Bone marrow (tissue), 2 donors: ENCODE measurements around the gene SPATA31E1.
"Not testable (repeated sequence)": the region's sequence is repeated elsewhere in the genome, so short reads cannot be mapped to it uniquely, and the experiment has no call there.

Experiments used
- DNase-seq, 2 donors: peaks; one replicate each; lab custom pipeline; 2025; lab: John Stamatoyannopoulos, UW

SPATA31E1 gene

DNA sequence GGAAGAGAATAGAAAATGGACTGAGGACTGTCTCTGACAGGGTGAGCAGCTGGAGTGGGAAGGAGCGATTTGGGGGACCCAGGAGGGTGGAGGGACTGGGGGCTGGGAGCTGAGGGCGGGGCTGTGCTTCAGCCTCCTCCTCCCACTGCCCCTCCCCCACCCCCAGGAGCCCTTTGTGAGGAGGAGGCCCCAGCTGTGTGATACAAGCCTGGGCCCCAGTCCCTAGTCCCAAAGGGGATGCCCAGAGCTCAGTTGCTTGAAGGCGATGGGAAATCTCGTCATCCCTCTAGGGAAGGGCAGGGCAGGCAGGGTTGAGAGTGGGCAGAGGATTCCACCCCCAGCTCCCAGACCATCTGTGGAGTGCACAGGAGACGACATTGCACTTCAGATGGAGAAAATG, at the start of gene SPATA31E1:
TSS of gene SPATA31E1 (plus strand) at position 251 of the 400 bp plus-strand sequence. CDS start at position 266, 15 bp downstream.
- no peak for DNase-seq

DNA sequence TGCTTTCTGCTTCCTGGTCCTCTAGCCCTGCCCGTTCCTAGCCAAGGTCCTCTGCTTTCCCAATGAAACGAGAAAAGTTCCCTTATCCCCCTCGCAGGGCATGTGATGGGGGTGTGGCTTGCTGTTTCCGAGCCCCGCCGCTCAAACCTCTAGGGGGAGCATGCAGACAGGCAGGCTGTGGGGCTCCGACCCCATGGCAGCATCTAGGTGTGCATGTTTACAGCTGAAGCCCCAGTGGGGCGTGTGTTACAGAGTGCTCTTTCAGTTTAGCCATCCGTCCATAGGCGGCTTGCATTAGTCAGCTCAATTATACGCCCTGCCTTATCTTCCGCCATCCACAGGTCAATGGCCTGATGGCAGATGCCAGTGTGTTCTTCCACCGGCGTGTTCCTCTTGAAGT, 48.3 kb upstream of the SPATA31E1 start:
- no peak for DNase-seq

DNA sequence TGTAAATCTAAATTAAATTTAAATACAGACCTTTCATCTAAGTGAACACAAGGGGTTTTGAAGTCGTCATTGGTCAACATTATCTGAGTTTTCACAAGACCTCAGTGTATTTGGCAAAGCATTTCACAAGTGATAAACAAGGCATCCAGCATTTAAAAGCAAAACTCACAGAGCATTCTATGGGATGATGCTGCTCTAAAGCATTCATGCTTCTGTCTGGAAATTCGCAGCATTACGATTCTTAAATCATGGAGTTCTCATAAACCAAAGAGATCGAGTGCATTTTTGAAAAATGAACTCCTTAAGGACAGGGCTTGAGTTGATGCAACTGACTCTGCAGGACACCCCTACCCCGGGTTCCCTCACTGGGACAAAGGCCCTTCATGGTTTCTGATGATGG, 46.1 kb upstream of the SPATA31E1 start:
- DNase-seq: no peak

DNA sequence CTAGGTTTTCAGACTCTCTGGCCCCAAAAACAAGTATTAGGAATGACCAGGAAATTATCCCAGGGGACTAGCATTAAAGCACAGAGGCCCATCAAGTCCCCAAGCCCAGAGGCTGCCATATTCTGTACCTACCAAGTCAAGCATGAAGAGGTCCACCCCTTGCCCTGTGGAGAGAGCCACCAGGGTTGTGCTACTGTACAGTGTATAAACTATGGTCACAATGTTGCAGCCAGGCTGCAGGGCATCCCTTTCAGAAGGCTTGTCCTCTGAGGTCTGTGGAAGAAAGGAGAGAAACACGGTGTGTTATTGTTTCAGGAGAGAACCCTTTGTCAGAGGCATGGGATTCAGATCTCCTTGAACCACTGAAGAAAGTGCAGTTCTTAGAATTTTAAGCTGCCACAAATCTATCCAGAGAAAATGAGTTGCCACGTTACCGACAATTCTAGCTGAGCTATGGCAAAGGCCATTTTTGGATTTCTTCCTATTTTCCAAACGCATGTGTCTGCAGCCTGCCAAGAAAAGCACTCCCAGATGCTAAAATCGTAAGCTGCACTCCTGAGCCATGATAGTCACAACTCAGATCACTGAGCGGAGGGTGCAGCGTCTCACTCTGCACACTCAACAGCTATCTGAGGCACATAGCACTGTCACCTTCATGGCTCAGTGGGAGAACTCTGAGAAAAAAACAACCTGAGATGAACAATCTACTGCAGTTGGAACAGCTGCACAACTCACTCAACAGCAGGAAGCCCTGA, 45.5 kb upstream of the SPATA31E1 start:
- DNase-seq: no peak

DNA sequence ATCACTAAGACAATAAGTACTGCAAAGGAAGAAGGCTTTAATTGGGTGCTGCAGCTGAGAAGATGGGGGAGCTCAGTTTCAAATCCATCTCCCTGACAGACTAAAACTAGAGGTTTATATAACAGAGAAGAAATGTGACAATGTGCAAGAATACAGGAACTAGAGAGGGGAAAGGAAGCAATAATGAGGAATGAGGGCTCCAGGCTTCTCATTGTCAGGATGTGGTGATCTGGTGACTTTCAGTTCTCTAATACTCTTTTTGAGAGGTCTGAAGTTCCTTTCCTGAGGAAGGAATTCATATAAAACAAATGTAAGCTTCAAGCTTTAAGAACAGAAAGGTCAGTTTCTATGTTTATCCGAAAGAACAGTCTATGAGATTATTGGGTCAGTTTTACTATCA, 42.5 kb upstream of the SPATA31E1 start:
- DNase-seq: no peak

DNA sequence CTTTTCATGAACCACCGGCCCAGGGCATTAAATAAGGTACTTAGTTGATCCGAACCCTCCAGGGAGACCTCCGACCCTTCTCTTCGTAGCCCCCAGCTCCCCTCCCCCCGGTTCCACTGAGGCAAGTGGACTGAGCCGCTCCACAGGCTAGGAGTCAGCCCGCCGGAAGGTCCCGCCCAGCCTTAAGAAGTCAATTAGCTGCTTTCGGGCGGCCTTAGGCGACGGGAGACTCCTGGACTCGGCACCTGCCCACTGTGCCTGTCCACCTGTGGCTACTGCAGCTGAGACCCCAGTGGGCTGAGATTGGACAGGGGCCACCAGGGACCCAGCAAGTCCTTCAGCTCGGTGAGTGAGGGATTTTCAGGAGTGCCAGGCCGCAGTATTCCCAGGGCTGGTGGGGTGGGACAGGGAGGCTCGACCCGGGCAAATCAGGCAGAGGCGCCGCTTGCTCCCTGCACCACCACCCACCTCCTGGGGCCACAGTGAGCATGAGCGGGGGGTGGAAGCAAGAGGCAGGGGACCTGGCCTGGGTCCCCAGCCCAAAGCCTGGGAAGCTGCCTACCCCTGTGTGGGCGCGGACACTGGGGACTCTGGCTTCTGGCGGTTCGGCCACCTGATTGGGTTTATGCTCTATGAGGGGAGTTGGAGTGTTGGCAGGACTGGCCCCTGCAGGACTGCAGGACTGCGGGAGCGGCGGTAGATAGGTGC, 39.6 kb upstream of the SPATA31E1 start:
- DNase-seq: no peak

DNA sequence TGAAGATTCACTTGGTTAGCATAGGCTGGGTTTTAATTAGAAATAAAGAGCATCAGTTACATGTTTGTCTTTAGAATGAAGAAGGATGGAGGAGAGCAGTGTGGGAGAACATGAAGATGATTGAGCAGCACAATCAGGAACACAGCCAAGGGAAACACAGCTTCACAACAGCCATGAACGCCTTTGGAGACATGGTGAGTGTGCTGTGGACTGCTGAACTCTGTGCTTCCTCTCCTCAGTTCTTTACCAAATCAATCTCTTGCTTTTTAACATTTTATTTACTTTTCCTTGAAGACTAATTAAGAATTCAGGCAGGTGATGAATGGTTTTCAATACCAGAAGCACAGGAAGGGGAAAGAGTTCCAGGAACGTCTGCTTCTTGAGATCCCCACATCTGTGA, 38.2 kb upstream of the SPATA31E1 start:
- DNase-seq: no peak

DNA sequence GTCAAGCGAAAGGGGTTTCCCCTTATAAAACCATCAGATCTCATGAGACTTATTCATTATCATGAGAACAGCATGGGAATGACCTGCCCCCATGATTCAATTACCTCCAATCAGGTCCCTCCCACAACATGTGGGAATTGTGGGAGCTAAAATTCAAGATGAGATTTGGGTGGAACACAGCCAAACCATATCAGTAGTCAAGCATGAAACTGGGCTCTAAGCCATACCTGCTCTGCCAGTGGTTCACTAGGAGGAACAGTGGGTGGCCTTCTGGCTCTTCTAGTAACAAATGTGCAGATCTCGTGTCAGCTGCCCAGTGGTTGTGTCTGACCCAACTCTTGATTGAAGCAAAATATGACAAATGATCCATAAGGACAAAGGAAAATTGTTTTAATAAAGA, 34.9 kb upstream of the SPATA31E1 start:
- DNase-seq: not testable (repeated sequence)

DNA sequence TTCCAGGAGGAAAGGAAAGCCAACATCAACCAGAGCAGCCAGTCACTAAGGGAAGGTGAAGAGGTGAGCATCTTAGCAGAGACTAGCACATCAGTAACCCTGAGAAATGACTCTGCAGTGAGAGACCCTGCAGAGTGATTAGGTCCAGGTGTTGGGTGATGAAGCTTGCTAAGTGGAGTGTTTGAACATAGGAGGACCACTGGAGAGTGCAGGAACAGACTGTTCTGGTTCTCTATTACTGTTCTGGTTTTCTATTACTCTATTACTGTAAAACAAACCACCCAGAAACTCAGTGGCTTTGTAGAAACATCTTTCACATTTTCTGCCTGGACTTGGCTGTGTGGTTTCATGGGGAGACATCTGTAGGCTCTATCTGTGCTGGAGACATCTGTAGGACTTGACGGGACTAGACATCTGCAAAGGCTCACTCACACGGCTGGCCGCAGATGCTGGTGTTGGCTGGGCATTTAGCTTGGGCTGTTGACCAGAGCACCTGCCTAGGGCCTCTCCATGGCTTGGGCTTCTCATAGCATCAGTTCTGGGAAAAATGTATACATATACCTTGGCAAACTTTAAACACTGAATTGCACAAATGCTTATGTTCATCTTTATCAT, 33.4 kb upstream of the SPATA31E1 start:
- no peak for DNase-seq

DNA sequence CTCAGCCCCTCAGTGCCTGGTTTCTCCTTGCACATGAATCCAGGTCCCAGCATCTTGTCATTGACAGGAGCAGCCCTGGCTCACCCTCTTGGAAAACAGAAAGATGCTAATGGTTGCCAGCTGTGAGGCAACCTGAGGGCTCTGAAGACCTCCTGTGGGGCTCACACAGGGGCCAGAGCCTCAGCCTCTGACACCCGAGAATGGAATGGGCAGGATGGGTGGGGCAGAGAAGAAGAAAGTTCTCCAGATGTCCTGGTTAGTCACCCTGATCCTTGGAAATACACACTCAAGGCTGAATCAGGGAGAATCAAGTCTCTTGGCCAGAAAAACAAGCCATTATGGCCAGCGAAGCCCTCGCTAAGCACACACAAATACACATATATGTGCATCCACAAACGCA, 32.3 kb upstream of the SPATA31E1 start:
- DNase-seq: no peak

DNA sequence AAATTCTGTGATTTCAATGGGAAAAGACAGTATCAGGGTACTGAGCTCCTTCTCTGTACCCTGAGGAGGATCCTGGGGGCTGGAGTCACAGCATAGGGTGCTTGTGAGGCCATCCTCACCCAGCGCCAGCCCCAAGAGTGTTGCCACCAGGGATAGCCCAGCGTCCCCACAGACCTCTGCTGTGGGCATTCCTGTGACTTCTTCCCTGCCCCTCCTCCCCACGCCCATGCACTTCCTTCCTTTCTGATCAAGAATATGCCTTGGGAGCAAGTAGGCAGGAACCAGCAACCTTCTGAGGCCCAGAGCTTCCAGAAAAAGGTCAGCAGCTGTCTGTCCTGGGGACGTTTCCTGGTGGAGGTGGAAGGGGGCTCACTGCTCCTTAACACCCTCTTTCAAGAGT, 31.5 kb upstream of the SPATA31E1 start:
- not testable (repeated sequence) for DNase-seq

DNA sequence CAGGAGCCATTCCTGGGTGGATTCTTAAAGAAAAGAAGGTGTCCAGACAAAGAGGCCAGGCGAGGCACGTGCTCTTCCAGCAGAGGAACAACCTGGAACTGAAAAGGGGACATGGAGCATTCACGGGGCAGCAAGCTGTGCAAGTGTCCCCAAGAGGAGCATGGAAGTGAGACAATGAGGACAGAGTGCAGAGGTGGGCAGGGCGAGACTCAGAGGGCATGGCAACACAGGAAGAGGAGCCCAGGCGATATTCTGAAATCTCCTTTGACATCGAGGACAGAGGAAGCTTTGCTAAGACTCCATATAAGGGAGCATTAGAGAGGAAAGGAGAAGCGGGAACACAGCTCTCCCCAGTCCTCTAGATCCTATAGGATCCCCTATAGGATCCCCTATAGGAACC, 29.4 kb upstream of the SPATA31E1 start:
- no peak for DNase-seq

DNA sequence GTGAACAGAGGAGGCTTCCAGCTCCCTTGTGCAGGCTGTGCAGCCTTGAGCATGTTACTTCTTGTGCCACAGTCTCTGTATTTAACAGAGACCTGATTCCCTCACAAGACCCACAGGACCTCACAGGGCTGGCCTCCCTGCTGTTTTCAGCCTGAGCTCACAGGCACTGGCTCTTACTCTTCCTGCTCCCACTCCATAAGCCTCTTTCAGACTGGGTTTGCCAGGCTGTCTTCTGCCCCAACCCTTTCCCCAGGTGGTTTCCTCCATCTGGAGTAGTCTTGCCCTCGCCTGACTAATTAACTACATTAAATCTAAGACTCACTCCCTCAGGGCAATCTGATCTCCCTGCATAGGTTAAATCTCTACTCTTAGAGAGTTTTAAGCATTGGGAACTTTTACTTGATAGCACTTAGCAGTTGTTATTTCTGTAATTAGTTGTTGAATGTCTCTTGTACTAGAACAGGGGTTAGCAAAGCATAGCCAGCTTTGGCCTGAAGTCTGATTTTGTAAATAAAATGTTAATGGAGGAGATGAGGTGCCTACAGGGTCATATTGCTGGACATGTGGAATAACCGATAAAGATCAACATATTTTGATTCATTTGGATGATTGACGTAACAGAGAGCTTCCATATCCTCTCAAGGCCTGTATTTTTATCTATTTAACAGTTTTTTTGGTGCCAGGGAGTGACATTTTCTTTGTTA, 28.6 kb upstream of the SPATA31E1 start:
- DNase-seq: no peak

DNA sequence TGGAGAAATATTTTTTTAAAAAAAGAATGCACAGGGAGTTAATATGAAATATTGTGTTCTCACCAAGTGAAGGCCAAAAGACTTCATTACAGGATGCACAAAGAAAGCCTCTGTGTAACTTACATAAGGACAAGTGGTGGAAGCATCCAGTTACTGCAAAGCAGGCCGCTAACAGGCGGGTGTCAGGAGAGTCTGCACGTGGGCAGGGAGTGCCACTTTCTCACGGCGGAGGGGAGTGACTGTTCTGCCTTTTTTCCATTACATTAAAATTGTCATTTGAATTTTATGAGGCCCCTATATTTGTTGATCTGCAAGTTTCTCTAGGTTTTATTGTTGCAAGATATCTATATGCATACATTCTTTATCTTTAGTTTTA, 28.1 kb upstream of the SPATA31E1 start:
- DNase-seq: no peak

DNA sequence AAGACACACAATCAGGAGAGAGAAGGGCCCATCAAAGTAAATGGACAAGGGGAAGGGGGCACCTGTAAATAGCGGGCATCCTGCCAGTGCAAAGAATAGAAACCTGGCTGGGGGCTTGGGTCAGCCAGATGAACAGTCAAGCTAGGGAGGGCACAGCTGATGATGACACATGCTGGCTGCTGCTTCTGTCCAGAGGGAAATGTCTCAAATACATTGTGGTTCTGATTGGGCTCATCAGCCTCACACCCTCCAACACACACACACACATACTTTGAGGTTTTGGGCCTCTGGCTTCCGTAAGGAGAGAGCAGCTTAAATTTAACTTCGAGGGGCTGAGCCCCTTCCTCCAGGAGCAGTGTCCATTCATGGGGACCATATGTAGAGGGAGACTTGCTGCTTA, 27.6 kb upstream of the SPATA31E1 start:
- DNase-seq: no peak

DNA sequence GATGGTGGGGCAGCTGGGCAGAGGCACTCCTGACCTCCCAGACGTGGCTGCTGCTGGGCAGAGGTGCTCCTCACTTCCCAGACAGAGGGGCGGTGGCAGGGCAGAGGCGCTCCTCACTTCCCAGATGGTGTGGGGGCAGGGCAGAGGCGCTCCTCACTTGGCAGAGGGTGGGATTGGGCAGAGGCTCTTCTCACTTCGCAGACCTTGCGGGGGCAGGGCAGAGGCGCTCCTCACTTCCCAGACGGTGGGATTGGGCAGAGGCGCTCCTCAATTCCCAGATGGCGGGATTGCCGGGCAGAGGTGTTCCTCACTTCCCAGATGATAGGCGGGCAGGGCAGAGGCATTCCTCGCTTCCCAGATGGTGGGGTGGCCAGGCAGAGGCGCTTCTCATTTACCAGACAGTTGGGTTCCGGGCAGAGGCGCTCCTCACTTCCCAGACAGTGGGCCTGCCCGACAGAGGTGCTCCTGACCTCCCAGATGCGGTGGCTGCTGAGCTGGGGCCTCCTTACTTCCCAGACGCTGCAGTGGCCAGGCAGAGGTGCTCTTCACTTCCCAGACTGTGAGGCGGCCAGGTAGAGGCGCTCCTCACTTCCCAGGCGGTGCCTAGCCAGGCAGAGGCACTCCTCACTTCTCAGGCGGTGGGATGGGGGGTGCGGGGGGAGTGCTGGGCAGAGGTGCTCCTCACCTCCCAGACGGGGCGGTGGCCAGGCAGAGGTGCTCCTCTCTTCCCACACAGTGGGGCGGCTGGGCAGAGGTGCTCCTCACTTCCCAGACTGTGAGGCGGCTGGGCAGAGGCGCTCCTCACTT, 25.3 kb upstream of the SPATA31E1 start:
- DNase-seq: no peak

DNA sequence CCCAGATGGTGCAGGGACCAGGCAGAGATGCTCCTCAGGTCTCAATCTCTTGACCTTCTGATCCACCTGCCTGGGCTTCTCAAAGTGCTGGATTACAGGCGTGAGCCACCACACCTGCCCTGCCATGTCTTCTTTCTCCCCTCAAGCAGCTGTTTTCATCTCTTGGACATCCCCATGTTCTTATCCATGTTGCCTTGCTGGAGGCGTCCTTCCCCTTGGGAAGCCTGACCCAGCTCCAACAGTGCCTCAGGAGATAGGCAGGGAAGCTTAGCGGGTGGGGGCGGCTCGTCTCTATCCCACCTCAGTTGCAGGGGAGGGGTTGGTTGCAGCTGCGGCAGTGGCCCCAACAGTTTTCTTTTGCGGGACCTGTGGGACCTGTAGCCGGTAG, 24.7 kb upstream of the SPATA31E1 start:
- no peak for DNase-seq

DNA sequence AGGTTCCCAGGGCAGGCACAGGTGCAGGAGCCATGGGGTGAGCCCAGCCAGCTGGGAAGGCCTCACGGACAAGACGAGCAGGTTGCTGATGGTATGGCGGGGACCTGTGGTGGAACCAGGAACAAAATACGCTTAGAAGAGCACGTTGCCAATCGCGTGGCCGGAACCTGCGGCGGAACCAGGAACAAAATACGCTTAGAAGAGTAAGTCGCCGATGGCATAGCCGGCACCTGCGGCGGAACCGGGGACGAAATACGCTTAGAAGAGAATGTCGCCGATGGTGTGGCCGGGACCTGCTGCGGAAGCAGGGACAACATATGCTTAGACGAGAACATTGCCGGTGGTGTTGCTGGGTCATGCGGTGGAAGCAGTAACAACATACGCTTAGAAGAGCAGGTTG, 23.5 kb upstream of the SPATA31E1 start:
- DNase-seq: no peak

DNA sequence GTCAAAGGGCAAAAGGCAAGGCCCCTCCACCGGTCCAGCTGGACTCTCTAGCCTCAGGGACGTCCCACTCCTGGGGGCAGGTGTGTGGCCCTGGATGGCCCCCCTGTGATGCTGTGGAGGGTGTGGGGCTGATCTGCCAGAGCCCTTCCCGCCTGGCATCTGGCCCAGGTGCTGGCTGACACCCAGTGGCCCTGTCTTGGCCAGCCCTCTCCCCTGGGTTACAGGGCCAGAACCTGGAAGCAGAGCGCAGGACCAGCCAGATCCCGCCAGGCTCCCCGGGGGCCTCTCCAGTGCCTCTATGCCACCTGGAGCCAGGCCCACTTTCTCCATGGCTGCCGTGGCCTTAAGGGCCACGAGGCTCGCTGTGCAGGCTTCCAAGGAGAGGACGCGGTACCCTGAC, 22.9 kb upstream of the SPATA31E1 start:
- no peak for DNase-seq

DNA sequence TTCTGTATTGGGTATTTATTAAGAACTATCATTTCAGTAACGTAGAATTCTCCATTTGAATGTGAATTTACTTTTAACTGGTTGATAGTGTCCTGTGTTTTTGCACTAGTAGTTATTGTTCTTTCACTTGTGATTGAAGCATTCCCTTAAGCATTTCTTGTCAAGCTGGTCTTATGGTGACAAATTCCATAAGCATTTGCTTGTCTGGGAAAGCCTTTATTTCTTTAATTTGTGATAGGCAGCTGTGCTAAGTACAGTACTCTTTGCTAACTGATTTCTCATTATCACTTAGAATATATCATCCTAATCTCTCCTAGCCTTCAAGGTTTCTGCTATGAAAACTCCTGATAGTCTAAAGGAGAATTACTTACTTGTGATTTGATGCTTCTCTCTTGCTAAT, 21.3 kb upstream of the SPATA31E1 start:
- no peak for DNase-seq

DNA sequence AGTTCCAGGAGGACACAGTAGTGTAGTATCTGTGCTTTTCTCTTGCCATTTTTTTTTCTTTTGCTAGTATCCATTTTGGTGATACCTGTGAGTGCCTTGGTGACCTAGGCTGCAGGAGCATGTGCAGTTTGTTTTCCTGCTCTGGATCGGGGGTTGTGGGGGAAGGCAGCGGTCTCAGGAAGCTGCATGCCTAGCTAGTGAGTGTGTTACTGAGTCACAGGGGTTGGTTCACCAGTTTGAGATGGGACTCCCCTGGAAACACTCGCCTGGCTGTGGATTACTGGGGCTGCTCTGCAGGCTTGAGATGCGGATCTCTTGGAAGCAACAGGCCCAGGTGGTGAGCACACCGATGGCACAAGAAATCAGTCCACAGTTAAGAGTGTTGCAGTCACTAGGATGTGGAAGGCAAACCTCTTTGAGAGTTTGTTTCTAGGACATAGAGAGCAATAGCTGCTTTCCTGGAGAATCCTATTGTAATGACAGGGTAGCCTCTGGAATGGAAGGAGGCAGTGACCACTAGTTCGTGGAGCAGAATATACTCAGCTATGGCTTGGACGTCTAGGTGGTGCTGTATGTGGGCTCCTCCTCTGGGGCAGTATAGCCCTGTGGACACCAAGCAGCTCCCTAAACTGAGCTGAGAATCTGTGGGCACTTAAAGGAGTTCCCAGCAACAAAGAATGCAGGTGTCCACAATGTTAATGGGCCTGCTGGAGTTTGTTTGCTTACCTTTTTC, 20.0 kb upstream of the SPATA31E1 start:
- no peak for DNase-seq
